ENCODE results near the gene NRBF2.

DNA sequence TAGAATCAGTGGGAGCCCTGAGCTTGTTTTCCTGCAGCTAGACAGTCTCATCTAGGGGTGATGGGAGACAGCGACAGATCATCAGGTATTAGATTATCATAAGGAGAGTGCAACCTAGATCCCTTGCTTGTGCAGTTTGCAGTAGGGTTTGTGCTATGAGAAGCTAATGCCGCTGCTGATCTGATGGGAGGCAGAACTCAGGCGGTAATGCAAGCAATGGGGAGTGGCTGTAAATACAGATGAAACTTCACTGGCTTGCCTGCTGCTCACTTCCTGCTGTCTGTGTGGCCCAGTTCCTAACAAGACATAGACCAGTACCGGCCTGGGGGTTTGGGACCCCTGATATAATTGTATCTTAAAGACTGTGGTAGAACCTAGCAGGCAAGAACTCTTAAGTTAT lies 17.6 kb downstream of the NRBF2 start:
- TF ChIP-seq, protein P1, sequence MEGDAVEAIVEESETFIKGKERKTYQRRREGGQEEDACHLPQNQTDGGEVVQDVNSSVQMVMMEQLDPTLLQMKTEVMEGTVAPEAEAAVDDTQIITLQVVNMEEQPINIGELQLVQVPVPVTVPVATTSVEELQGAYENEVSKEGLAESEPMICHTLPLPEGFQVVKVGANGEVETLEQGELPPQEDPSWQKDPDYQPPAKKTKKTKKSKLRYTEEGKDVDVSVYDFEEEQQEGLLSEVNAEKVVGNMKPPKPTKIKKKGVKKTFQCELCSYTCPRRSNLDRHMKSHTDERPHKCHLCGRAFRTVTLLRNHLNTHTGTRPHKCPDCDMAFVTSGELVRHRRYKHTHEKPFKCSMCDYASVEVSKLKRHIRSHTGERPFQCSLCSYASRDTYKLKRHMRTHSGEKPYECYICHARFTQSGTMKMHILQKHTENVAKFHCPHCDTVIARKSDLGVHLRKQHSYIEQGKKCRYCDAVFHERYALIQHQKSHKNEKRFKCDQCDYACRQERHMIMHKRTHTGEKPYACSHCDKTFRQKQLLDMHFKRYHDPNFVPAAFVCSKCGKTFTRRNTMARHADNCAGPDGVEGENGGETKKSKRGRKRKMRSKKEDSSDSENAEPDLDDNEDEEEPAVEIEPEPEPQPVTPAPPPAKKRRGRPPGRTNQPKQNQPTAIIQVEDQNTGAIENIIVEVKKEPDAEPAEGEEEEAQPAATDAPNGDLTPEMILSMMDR (IDR thresholded peaks at IDR 0.05; ENCODE audit: insufficient read depth, low read length) = no peak
- no peak for TF ChIP-seq POLR2AphosphoS5 (IDR thresholded peaks at IDR 0.05; ENCODE audit: low read depth)
- TF ChIP-seq, protein P2, sequence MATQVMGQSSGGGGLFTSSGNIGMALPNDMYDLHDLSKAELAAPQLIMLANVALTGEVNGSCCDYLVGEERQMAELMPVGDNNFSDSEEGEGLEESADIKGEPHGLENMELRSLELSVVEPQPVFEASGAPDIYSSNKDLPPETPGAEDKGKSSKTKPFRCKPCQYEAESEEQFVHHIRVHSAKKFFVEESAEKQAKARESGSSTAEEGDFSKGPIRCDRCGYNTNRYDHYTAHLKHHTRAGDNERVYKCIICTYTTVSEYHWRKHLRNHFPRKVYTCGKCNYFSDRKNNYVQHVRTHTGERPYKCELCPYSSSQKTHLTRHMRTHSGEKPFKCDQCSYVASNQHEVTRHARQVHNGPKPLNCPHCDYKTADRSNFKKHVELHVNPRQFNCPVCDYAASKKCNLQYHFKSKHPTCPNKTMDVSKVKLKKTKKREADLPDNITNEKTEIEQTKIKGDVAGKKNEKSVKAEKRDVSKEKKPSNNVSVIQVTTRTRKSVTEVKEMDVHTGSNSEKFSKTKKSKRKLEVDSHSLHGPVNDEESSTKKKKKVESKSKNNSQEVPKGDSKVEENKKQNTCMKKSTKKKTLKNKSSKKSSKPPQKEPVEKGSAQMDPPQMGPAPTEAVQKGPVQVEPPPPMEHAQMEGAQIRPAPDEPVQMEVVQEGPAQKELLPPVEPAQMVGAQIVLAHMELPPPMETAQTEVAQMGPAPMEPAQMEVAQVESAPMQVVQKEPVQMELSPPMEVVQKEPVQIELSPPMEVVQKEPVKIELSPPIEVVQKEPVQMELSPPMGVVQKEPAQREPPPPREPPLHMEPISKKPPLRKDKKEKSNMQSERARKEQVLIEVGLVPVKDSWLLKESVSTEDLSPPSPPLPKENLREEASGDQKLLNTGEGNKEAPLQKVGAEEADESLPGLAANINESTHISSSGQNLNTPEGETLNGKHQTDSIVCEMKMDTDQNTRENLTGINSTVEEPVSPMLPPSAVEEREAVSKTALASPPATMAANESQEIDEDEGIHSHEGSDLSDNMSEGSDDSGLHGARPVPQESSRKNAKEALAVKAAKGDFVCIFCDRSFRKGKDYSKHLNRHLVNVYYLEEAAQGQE (IDR thresholded peaks at IDR 0.05; ENCODE audit: insufficient replicate concordance, low read depth) = no peak
- TF ChIP-seq SPI1 (IDR thresholded peaks at IDR 0.05; ENCODE audit: borderline replicate concordance, low read depth) = no peak

All from HL-60 (cell line).